Gastrocnemius medialis (tissue), 4 donors: ENCODE measurements around the gene DNAJB11.

Source experiments
- POLR2A ChIP-seq, 2 donors: fragments of 450-650 bp; IDR thresholded peaks; one replicate each; pipeline ENCODE4 v1.6.1; 2017; ENCODE audit warnings: antibody characterized with exemption in 2 of 2, mild to moderate bottlenecking in 2 of 2, moderate library complexity in 2 of 2
- TF ChIP-seq, protein P1 (sequence below), 5 experiments: fragments of 450-650 bp in 3 of 5; fragments of 200-600 bp in 2 of 5; sonication (generic) in 2 of 5; IDR thresholded peaks in 4 of 5; conservative IDR thresholded peaks in 1 of 5; 1 replicate in 4 of 5; 2 replicates in 1 of 5; pipeline ENCODE4 v1.5.1; 2016 to 2019; ENCODE audit warnings: antibody characterized with exemption in 5 of 5, mild to moderate bottlenecking in 3 of 5, moderate library complexity in 3 of 5

DNA sequence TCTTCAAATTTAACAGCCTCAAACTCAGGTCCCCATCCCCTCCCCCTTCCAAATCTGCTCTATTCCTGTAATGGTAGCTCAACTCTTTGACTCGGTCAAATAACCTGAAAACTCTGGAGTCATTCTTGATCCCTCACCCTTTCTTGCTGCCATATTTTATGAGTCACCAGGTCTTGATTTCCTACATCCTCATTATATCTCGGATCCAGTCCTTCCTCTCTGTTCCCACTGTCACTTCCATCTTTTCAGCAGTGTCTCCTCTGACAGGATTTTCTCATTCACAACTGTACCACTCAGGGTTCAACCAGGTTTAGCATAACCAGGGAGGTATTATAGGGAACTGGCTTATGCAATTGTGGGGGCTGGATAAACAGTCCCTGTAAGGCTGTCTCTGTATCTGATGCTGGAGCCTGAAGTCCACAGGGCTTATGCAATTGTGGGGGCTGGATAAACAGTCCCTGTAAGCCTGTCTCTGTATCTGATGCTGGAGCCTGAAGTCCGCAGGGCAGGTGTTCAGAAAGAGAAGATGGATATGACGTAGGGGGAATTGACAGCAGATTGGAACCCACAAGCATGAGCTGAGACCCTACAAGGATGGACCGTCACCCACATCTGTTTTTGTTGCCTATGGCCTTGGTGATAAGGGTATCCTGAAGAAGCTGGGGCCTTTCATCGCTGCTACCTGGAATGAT, 60.6 kb downstream of the DNAJB11 start:
- TF ChIP-seq, protein P1, sequence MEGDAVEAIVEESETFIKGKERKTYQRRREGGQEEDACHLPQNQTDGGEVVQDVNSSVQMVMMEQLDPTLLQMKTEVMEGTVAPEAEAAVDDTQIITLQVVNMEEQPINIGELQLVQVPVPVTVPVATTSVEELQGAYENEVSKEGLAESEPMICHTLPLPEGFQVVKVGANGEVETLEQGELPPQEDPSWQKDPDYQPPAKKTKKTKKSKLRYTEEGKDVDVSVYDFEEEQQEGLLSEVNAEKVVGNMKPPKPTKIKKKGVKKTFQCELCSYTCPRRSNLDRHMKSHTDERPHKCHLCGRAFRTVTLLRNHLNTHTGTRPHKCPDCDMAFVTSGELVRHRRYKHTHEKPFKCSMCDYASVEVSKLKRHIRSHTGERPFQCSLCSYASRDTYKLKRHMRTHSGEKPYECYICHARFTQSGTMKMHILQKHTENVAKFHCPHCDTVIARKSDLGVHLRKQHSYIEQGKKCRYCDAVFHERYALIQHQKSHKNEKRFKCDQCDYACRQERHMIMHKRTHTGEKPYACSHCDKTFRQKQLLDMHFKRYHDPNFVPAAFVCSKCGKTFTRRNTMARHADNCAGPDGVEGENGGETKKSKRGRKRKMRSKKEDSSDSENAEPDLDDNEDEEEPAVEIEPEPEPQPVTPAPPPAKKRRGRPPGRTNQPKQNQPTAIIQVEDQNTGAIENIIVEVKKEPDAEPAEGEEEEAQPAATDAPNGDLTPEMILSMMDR (IDR thresholded peaks at IDR 0.05 in 4 of 5, conservative IDR thresholded peaks at IDR 0.05 in 1 of 5), result no peak
- TF ChIP-seq POLR2A (IDR thresholded peaks at IDR 0.05), result no peak
